HG03045 (cell line): ENCODE results near the gene LRFN5.
"Not testable (repeated sequence)": the region's sequence is repeated elsewhere in the genome, so short reads cannot be mapped to it uniquely, and the experiment has no call there.

Experiments
- ATAC-seq: cut with Tn5 transposase; IDR thresholded peaks from one replicate; pipeline ENCODE4 v1.9.1; 2021; ENCODE audit warnings: mild to moderate bottlenecking, moderate library complexity; ENCODE audit not compliant: unreplicated experiment

Gene LRFN5

DNA sequence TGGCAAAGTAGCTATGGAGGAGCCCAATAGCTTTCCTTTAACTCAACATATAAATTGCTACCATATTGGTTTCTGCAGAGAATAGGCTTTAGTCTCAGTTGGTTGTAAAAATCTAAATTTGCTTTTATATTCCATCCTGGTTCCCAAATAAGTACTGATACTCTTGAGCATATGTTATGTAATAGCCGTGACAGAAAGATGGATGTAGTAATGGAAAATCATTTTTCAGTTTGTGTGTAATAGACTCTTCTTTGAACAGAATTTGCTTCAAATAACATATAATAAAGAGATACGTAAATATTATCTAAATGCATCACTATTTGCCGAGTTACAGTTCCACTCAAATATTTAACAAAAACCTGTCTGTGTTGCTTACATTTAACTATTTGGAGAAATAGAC, 271.6 kb downstream of the LRFN5 start:
- no peak for ATAC-seq

DNA sequence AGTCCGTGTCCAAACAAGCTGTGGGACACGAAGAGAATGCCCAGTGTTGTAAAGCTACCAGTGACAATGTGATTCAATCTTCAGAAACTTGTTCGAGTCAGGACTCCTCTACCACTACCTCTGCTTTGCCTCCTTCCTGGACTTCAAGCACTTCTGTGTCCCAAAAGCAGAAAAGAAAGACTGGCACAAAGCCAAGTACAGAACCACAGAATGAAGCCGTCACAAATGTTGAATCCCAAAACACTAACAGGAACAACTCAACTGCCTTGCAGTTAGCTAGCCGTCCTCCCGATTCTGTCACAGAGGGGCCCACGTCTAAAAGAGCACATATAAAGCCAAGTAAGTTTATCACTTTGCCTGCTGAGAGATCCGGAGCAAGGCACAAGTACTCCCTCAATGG, 284.9 kb downstream of the LRFN5 start:
- no peak for ATAC-seq

DNA sequence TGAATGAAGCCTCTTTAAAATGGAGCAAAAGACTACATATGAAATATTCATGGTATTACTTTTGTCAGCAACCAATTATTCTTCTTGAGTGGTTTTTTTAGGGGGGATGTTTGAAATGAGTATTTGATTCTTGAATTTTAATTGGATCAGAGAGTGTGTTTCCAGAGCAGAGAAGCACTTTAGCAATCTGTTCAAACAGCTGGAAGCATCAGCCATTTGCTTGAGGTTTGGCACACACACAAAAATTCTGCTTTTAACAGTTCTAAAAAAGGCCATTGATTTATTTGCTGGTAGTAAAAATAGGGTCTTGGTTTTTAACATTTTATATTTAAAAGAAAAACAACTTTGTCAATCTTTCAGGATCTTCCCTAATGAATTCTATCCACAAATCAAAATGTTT, 292.7 kb downstream of the LRFN5 start:
- ATAC-seq: no peak

DNA sequence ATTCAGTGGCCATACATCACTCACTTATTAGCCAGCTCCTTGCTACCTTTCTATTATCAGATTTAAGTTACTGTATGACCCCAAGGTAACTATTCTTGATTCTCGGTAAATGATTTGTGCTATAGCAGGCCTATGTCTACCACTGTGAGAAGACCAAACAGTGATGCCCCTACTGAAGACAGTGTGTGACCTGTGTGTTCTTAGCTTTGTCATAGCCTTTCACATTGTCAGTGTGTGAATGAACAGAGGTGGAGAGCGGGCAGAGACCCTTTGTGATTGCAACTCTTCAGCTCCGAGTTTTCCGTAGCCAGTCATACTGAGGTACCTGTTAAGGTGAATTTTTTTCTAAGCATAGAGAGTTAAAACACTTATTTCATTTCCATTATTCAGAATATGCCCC, 294.0 kb downstream of the LRFN5 start:
- no peak for ATAC-seq

DNA sequence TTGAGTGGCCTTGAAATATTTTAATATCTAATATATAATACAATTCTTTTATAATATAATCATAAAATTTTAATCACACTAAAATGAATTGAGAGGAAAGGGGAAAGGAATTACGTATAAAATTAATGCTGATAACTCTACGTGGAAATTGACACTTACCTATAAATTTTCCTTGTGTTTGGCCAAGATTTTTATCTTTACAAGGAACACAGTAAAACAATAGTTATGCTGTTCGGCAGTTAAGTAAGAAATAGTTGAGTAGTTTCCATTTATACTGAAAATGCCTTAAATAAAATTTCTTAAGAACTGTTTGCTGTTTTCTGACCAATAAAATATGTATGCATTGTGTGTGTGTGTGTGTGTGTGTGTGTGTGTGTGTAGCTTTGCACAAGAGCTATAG, 294.4 kb downstream of the LRFN5 start:
- ATAC-seq: no peak

DNA sequence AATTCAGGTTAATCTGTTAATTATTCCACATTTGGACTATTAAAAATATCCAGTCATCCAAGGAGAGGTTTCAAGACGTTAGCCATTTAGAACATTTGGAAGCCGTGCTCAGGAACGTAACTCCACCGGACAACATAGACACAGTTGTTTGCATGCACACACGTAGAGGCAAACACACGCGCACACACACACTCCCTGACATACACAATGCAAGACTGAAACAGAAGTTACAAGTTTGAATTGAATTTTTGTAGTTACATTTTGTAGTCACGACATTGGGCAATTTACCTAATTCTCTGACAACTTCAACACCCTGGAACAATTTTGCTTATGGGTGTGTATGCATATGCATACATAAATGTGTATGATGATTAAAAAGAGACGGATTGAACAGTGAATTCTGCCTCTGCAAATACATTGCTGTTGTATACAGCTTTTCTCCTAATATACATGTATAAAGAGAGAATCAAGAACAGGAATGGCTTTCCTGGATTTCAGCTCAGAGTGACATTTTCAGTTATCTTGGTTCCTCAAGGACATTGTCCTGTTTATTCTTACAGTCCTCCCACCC, 298.8 kb downstream of the LRFN5 start:
- no peak for ATAC-seq

DNA sequence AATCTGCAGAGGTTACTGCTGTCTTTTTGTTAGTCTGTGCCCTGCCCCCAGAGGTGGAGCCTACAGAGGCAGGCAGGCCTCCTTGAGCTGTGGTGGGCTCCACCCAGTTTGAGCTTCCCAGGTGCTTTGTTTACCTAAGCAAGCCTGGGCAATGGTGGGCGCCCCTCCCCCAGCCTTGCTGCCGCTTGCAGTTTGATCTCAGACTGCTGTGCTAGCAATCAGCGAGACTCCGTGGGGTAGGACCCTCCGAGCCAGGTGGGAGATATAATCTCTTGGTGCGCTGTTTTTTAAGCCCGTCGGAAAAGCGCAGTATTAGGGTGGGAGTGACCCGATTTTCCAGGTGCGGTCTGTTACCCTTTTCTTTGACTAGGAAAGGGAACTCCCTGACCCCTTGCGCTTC, 304.5 kb downstream of the LRFN5 start:
- ATAC-seq: not testable (repeated sequence)

DNA sequence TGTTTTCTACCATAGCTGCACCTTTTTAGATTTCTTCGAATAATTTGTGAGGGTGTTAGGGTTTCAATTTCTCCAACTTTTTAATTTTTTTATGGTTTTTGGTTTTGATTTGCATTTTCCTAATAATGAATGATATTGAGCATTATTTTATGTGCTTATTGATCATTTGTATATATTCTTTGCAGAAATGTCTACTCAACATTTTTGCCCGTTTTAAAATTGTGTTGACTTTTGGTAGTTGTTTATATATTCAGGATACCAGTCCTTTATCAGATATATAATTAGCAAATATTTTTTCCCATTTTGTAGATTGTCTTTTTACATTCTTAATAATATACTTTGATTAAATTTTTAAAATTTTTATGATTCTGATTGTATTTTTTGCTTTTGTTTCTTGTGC, 306.7 kb downstream of the LRFN5 start:
- no peak for ATAC-seq

DNA sequence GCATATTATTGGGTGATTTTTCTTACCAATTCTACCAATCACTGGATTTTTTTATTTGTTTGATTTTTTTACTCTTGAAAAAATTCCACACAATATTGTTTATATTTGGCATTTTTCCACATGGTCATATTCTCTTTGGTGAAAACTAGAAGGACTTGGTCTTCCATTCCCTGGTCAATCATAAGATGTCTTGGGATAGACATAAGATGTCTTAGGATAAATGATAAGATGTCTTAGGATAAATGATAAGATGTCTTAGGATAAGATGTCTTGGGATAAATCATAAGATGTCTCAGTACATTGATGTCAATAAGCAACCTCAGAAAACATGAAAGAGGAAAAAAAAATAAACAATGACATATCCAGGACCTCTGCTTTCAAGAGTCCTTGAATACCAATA, 309.1 kb downstream of the LRFN5 start:
- no peak for ATAC-seq

DNA sequence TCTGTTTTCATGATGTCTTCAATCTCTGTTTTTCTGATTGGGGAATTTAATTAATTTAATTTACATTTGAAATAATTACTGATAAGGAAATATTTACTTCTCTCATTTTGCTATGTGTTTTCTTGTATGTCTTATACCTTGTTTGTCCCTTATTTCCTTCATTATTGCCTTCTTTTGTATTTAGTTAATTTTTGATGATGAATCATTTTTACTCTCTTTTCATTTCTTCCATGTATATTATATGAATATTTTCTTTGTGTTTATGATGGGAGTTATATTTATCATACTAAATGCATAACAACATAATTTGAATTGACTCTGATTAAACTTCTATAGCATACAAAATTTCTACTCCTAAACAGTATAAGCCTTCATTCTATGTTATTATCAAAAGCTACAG, 309.6 kb downstream of the LRFN5 start:
- ATAC-seq: no peak

DNA sequence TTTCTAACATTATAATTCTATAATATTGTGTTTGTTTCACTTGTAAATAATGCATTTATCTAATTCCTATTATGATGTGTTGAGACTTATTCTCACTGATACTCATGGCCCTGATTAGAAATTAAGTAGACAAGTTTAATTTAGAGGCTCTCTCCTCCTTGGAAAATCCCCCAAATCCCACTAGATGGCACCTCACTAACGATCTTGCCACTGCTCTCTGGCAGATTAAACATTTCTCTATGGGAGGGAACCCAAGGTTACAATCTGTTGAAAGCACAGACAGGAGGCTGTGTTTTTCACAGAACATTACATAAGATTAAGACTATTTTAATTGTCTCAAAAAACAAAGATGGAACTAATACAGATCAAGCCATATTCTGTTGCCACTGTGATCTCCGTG, 318.7 kb downstream of the LRFN5 start:
- ATAC-seq: no peak

DNA sequence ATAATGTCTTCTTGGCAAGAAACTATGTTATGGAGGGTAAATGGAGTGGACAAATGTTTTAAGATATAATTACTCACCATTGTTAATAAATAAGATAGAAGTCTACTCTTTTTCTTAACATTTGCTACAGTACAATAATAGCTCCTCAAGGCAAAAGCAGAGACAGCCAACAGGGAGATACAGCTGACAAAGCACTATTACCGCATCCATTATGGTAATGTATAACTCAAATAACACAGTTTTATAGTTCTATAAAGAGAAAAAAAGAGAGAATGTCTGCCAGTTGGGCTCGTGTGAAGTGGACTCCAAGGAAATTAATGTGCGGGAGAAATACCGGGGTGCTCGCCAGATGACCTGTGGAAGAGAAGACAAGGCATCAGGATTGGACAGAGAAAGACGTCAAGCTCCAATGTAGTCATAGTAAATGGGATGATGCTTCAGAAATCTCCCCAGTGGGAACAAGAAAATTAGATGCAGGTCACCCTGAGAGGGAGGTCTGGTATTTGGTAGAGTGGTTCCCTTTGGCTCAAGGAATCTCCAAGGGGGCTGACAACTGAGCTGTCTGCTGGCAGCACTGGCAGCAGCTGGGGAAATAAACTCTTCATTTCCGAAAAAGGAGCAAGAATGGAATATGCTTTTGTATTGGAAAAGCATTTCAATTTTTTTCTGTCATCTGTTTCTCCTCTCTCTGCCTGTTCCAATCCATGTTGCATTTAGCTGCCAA, 343.9 kb downstream of the LRFN5 start:
- no peak for ATAC-seq
